Right atrium auricular region (tissue), 2 donors: ENCODE measurements around the gene MED12L. TPM values are rescaled to one million over a fixed set of nuclear protein-coding genes. Genes with fewer than 3 reads are reported as not detected.

ENCODE experiments used
- DNase-seq: peaks from one replicate; pipeline ENCODE4 v3.0.0-alpha.2; 2019; ENCODE audit warnings: low spot score
- H3K27ac ChIP-seq, 2 donors: fragments of 200-600 bp; sonication (generic); 1 replicate in 1 of 2; 2 replicates in 1 of 2; pipeline ENCODE4 v1.5.1; 2016 to 2019
- H3K27me3 ChIP-seq, 2 donors: fragments of 200-600 bp; sonication (generic); one replicate each; pipeline versions ENCODE4 v1.5.1 to v1.6.0; 2017 to 2019
- H3K36me3 ChIP-seq: fragments of 200-600 bp; sonication (generic); one replicate; pipeline ENCODE4 v1.5.1; 2016
- H3K4me1 ChIP-seq, 2 donors: fragments of 200-600 bp; sonication (generic); one replicate each; pipeline versions ENCODE4 v1.5.1 to v1.6.0; 2017 to 2019
- H3K4me3 ChIP-seq, 2 donors: fragments of 200-600 bp; sonication (generic); 1 replicate in 1 of 2; 2 replicates in 1 of 2; pipeline ENCODE4 v1.5.1; 2017 to 2019; ENCODE audit warnings: mild to moderate bottlenecking in 1 of 2, moderate library complexity in 1 of 2
- H3K9me3 ChIP-seq, 2 donors: fragments of 200-600 bp; sonication (generic); one replicate each; pipeline ENCODE4 v1.5.1; 2019
- total RNA-seq, 2 donors: library from RNA; depleted of rRNA; stranded (reverse); fragments of >200 nt; gene quantifications; one replicate each; pipeline ENCODE4 v1.1.0, GENCODE V29; 2016
- TF ChIP-seq, protein P1 (sequence below), 2 donors: fragments of 200-600 bp; sonication (generic); IDR thresholded peaks; one replicate each; pipeline ENCODE4 v1.5.1; 2019; ENCODE audit warnings: antibody characterized with exemption in 2 of 2

The MED12L gene
- total RNA-seq, 2 donors from 2014 or later, result 0.07 to 0.35 TPM

DNA sequence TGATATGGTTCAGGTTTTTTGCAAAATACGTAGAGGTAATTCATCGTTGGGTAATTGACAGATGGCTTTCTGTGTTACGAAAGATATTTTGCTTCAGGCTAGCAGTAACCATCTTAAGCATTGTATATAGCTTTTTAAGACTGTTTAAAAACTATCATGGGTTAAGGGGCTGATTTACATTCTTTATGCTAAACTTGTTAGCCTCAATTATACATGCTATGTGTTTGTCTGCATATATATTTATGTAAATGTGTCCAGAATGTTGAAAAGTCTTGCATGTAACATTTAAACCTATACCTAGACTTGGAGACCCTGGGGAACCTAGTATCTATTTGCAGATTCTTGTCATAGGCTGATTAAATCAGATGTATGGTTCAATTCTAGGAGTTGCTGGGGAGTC lies 204.0 kb downstream of the MED12L start:
- Histone ChIP-seq H3K27me3 (no peaks in the 10 kb centered on the region), H3K9me3 (no peaks in the 10 kb centered on the region), H3K4me3 (no peak overlapping the region), H3K36me3 (no peaks in the 10 kb centered on the region), H3K27ac (no peak overlapping the region), H3K4me1 (no peaks in the 10 kb centered on the region)
- TF ChIP-seq, protein P1, sequence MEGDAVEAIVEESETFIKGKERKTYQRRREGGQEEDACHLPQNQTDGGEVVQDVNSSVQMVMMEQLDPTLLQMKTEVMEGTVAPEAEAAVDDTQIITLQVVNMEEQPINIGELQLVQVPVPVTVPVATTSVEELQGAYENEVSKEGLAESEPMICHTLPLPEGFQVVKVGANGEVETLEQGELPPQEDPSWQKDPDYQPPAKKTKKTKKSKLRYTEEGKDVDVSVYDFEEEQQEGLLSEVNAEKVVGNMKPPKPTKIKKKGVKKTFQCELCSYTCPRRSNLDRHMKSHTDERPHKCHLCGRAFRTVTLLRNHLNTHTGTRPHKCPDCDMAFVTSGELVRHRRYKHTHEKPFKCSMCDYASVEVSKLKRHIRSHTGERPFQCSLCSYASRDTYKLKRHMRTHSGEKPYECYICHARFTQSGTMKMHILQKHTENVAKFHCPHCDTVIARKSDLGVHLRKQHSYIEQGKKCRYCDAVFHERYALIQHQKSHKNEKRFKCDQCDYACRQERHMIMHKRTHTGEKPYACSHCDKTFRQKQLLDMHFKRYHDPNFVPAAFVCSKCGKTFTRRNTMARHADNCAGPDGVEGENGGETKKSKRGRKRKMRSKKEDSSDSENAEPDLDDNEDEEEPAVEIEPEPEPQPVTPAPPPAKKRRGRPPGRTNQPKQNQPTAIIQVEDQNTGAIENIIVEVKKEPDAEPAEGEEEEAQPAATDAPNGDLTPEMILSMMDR (IDR thresholded peaks at IDR 0.05), result no peak
- DNase-seq, result no peak

DNA sequence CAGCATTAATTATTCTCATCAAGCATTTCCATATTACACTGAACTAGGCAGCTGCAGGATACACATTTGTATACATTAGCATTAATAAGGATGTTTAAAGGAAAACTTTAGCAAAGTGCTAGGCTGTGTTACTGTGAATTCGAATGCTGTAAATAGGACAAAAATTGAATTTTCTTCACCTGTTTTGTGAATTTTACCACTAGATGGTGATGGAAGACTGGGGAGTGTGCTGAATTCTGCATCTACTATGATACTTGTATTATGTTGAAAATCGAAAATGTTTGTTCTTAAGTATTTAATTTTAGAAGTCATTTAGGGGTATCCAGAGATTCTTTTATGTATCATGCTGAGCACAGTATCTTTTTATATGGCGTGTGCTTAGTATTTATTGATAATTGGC lies 205.2 kb downstream of the MED12L start:
- Histone ChIP-seq H3K9me3 (no peaks in the 10 kb centered on the region), H3K4me1 (no peaks in the 10 kb centered on the region), H3K36me3 (no peaks in the 10 kb centered on the region), H3K27me3 (no peaks in the 10 kb centered on the region), H3K4me3 (no peak overlapping the region), H3K27ac (no peak overlapping the region)
- no peak for DNase-seq
- TF ChIP-seq, protein P1 (IDR thresholded peaks at IDR 0.05), result peak in 1 of 2 donors; percentile 55

DNA sequence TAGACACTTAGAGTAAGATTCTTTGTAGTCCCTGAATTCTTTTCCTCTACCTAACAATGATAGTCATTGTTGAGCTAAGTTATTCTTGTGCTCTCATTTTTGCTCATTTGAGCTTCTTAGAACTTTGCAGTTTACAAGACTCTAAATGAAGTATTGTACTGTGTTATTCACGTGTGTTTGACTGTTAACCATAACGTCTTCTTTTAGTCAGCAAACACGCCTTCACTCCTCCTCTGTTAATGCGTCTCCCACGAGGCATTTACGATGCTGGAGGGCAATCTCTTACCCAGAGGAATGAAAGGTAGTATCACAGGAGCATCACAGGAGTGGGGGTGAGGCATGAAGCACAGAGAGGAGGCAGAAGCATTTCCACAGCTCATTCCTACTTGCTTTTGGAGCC lies 207.7 kb downstream of the MED12L start:
- no peaks in the 10 kb centered on the region for H3K4me1 ChIP-seq
- DNase-seq, result no peak
- H3K36me3 ChIP-seq, result no peaks in the 10 kb centered on the region
- TF ChIP-seq, protein P1 (IDR thresholded peaks at IDR 0.05), result no peak
- H3K27ac ChIP-seq, result no peak overlapping the region
- H3K9me3 ChIP-seq, result no peaks in the 10 kb centered on the region
- no peaks in the 10 kb centered on the region for H3K27me3 ChIP-seq
- H3K4me3 ChIP-seq, result no peak overlapping the region

- DNase-seq, result no peak
- Histone ChIP-seq H3K4me3 (no peak overlapping the region), H3K36me3 (no peaks in the 10 kb centered on the region), H3K27ac (no peak overlapping the region), H3K27me3 (no peaks in the 10 kb centered on the region), H3K9me3 (no peaks in the 10 kb centered on the region), H3K4me1 (no peaks in the 10 kb centered on the region)
- TF ChIP-seq, protein P1 (IDR thresholded peaks at IDR 0.05), result no peak
Measured at GRCh38 chr3:151296226-151296625, 210.8 kb downstream of the MED12L start.

DNA sequence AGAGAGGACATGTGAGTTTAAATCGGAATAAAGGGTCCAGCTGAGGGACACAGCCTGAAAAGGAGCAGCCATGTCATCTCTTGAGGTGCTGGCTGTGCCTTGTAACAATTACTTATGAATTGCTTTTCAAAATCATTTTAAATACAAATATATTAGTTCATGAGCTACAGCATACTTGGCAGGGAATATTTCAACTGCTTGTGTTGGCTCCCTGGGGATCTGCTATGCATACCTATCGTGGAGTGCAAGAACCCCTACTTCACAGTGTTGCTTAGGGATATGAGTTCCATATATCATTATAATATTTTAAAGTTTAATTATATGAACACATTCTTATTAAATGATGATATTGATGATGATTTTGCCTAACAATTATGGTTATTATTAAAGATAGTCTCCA lies 212.0 kb downstream of the MED12L start:
- TF ChIP-seq, protein P1 (IDR thresholded peaks at IDR 0.05), result no peak

GRCh38 chr3:151299006-151299405 lies 213.5 kb downstream of the MED12L start:
- no peak overlapping the region for H3K4me3 ChIP-seq
- TF ChIP-seq, protein P1 (IDR thresholded peaks at IDR 0.05), result no peak
- H3K9me3 ChIP-seq, result no peaks in the 10 kb centered on the region
- no peak for DNase-seq
- no peaks in the 10 kb centered on the region for H3K36me3 ChIP-seq
- no peak overlapping the region for H3K27ac ChIP-seq
- H3K27me3 ChIP-seq, result no peaks in the 10 kb centered on the region
- no peaks in the 10 kb centered on the region for H3K4me1 ChIP-seq

More for the DNA sequence above, 212.0 kb downstream of the MED12L start:
- Histone ChIP-seq H3K9me3 (no peaks in the 10 kb centered on the region), H3K4me3 (no peak overlapping the region), H3K36me3 (no peaks in the 10 kb centered on the region), H3K4me1 (no peaks in the 10 kb centered on the region), H3K27ac (no peak overlapping the region), H3K27me3 (no peaks in the 10 kb centered on the region)
- DNase-seq, result no peak
